OCI-LY1 (cell line): Measurements from ENCODE around the gene NFILZ.

Experiments used
- H2AFZ ChIP-seq: fragments of 200-600 bp; sonication (generic), shearing (Covaris generic); 2 replicates; pipeline ENCODE4 v1.6.0; 2014; ENCODE audit warnings: antibody characterized with exemption, mild to moderate bottlenecking, low read length
- H3F3A ChIP-seq: fragments of 200-600 bp; sonication (generic), shearing (Covaris generic); 2 replicates; pipeline ENCODE4 v1.6.0; 2014; ENCODE audit warnings: mild to moderate bottlenecking, antibody characterized with exemption, low read length, moderate library complexity; ENCODE audit not compliant: insufficient read depth
- H3K27ac ChIP-seq: fragments of 200-600 bp; sonication (generic); 2 replicates; pipeline ENCODE4 v1.5.1; 2014; ENCODE audit warnings: low read length, mixed run types, mild to moderate bottlenecking, low read depth; ENCODE audit not compliant: poor library complexity, severe bottlenecking
- H3K27me3 ChIP-seq: fragments of 200-600 bp; sonication (generic); 2 replicates; pipeline ENCODE4 v1.6.0; 2014; ENCODE audit warnings: antibody characterized with exemption, mild to moderate bottlenecking, low read length, moderate library complexity; ENCODE audit not compliant: insufficient read depth
- H3K36me3 ChIP-seq: fragments of 200-600 bp; sonication (generic); 2 replicates; pipeline ENCODE4 v1.6.1; 2014; ENCODE audit warnings: mild to moderate bottlenecking, antibody characterized with exemption, low read length, moderate library complexity, mixed read lengths; ENCODE audit not compliant: insufficient read depth
- H3K4me1 ChIP-seq: fragments of 200-600 bp; sonication (generic); 2 replicates; pipeline ENCODE4 v1.5.1; 2014; ENCODE audit warnings: mild to moderate bottlenecking, low read length, moderate library complexity; ENCODE audit not compliant: insufficient read depth, severe bottlenecking
- H3K4me2 ChIP-seq: fragments of 200-600 bp; sonication (generic), shearing (Covaris generic); 2 replicates; pipeline ENCODE4 v1.6.1; 2014; ENCODE audit warnings: low read length
- H3K4me3 ChIP-seq: fragments of 200-600 bp; sonication (generic); 2 replicates; pipeline ENCODE4 v1.5.1; 2014; ENCODE audit warnings: low read length, low read depth, mild to moderate bottlenecking, mixed read lengths; ENCODE audit not compliant: poor library complexity, severe bottlenecking
- H3K79me2 ChIP-seq: fragments of 200-600 bp; shearing (Covaris generic); 2 replicates; pipeline ENCODE4 v1.6.1; 2016; ENCODE audit warnings: mixed run types, low read length, mixed read lengths; ENCODE audit not compliant: insufficient read depth
- H3K9ac ChIP-seq: fragments of 200-600 bp; sonication (generic), shearing (Covaris generic); 2 replicates; pipeline ENCODE4 v1.6.1; 2014; ENCODE audit warnings: mild to moderate bottlenecking, low read length, mixed read lengths
- H3K9me2 ChIP-seq: fragments of 200-600 bp; sonication (generic), shearing (Covaris generic); 2 replicates; pipeline ENCODE4 v1.6.1; 2014; ENCODE audit warnings: low read depth, mild to moderate bottlenecking, low read length, mixed read lengths
- H3K9me3 ChIP-seq: fragments of 200-600 bp; shearing (Covaris generic); 2 replicates; pipeline ENCODE4 v1.6.1; 2014; ENCODE audit warnings: low read length, mixed read lengths
- H4K20me1 ChIP-seq: fragments of 200-600 bp; sonication (generic), shearing (Covaris generic); 2 replicates; pipeline ENCODE4 v1.6.0; 2016; ENCODE audit warnings: mild to moderate bottlenecking, low read length; ENCODE audit not compliant: insufficient read depth
- EZH2 ChIP-seq: fragments of 200-600 bp; sonication (generic), shearing (Covaris generic); IDR thresholded peaks from 2 replicates; pipeline ENCODE4 v1.8.0; 2017; ENCODE audit warnings: borderline replicate concordance, mixed run types, mild to moderate bottlenecking, antibody characterized with exemption, low read length, moderate library complexity, mixed read lengths
- TF ChIP-seq, protein P1 (sequence below): fragments of 200-600 bp; sonication (generic), shearing (Covaris generic); IDR thresholded peaks from 2 replicates; pipeline ENCODE4 v1.5.1; 2017; ENCODE audit warnings: mild to moderate bottlenecking, antibody characterized with exemption, low read length, moderate library complexity, mixed read lengths

The NFILZ gene

DNA sequence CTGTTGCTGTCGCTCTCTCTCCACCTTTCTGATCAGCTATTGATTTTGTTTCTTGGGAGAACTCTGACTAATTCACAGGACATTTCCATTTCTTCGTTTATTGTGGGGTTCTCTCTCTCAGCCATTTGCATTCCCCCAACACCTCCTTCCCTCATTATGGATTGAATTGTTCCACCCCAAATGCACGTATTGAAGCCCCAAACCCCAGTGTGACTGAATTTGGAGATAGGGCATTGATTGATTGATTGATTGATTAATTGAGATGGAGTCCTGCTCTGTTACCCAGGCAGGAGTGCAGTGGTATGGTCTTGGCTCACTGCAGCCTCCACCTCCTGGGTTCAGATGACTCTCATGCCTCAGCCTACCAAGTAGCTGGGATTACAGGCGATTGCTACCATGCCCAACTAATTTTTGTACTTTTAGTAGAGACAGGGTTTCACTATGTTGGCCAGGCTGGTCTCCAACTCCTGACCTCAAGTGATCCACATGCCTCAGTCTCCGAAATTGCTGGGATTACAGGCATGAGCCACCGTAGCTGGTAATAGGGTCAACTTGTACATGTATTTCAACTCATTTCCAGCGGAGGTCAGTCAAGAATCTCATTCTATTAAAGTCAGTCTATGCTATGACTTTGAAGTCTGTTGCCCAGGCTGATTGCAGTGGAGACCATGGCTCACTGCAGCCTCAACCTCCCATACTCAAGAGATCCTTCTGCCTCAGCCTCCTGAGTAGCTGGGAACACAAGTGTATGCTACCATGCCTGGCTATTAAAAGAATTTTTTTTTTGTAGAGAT lies 13.6 kb downstream of the NFILZ start:
- Histone ChIP-seq H3K9me3 (no peaks in the 10 kb centered on the region), H4K20me1 (no peaks in the 10 kb centered on the region), H3K79me2 (no peaks in the 10 kb centered on the region), H3K36me3 (no peaks in the 10 kb centered on the region), H2AFZ (no peak overlapping the region), H3K27ac (no peak overlapping the region), H3K4me2 (no peak overlapping the region), H3K4me1 (no peaks in the 10 kb centered on the region), H3K27me3 (no peaks in the 10 kb centered on the region; the same call in 1 of the 2 replicates), H3K4me3 (no peak overlapping the region), H3K9ac (no peak overlapping the region), H3F3A (no peaks in the 10 kb centered on the region), H3K9me2 (no peaks in the 10 kb centered on the region)
- TF ChIP-seq EZH2 = no peak
- TF ChIP-seq, protein P1, sequence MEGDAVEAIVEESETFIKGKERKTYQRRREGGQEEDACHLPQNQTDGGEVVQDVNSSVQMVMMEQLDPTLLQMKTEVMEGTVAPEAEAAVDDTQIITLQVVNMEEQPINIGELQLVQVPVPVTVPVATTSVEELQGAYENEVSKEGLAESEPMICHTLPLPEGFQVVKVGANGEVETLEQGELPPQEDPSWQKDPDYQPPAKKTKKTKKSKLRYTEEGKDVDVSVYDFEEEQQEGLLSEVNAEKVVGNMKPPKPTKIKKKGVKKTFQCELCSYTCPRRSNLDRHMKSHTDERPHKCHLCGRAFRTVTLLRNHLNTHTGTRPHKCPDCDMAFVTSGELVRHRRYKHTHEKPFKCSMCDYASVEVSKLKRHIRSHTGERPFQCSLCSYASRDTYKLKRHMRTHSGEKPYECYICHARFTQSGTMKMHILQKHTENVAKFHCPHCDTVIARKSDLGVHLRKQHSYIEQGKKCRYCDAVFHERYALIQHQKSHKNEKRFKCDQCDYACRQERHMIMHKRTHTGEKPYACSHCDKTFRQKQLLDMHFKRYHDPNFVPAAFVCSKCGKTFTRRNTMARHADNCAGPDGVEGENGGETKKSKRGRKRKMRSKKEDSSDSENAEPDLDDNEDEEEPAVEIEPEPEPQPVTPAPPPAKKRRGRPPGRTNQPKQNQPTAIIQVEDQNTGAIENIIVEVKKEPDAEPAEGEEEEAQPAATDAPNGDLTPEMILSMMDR = no peak

GRCh38 chr19:8648240-8648639 lies 17.8 kb downstream of the NFILZ start:
- H2AFZ ChIP-seq = no peak overlapping the region
- no peak overlapping the region for H3K27ac ChIP-seq
- no peak overlapping the region for H3K4me2 ChIP-seq
- TF ChIP-seq EZH2 = no peak
- TF ChIP-seq, protein P1 = no peak
- no peak overlapping the region for H3K9ac ChIP-seq
- H3K9me3 ChIP-seq = no peaks in the 10 kb centered on the region
- no peaks in the 10 kb centered on the region for H3F3A ChIP-seq
- H3K36me3 ChIP-seq = no peaks in the 10 kb centered on the region
- H3K79me2 ChIP-seq = no peaks in the 10 kb centered on the region
- no peaks in the 10 kb centered on the region for H3K9me2 ChIP-seq
- no peak overlapping the region for H3K4me3 ChIP-seq
- no peaks in the 10 kb centered on the region for H3K27me3 ChIP-seq
- no peaks in the 10 kb centered on the region for H3K4me1 ChIP-seq
- no peaks in the 10 kb centered on the region for H4K20me1 ChIP-seq

GRCh38 chr19:8654591-8655339 lies 24.3 kb downstream of the NFILZ start:
- no peak overlapping the region for H3K4me3 ChIP-seq
- no peaks in the 10 kb centered on the region for H3K36me3 ChIP-seq
- no peaks in the 10 kb centered on the region for H3K27me3 ChIP-seq
- H3K4me1 ChIP-seq = no peaks in the 10 kb centered on the region
- H3K9me2 ChIP-seq = no peaks in the 10 kb centered on the region
- H3K27ac ChIP-seq = no peak overlapping the region
- H2AFZ ChIP-seq = no peak overlapping the region
- no peaks in the 10 kb centered on the region for H3F3A ChIP-seq
- no peaks in the 10 kb centered on the region for H4K20me1 ChIP-seq
- TF ChIP-seq EZH2 = no peak
- TF ChIP-seq, protein P1 = peak; percentile 72
- no peak overlapping the region for H3K4me2 ChIP-seq
- H3K9ac ChIP-seq = no peak overlapping the region
- H3K79me2 ChIP-seq = no peaks in the 10 kb centered on the region
- H3K9me3 ChIP-seq = no peaks in the 10 kb centered on the region
